BE2C (cell line): ENCODE data around the gene SLC13A5.

Experiments used
- DNase-seq: peaks from one replicate; pipeline ENCODE4 v3.0.0-alpha.2; 2020
- H3K27me3 ChIP-seq: fragments of 250-450 bp; sonication (Bioruptor Pico); 2 replicates; pipeline ENCODE4 v1.5.1; 2020; ENCODE audit warnings: mild to moderate bottlenecking
- H3K36me3 ChIP-seq: fragments of 250-450 bp; sonication (Bioruptor Pico); 2 replicates; pipeline ENCODE4 v1.5.1; 2020; ENCODE audit warnings: mild to moderate bottlenecking
- H3K4me1 ChIP-seq: fragments of 250-450 bp; sonication (Bioruptor Pico); 2 replicates; pipeline ENCODE4 v1.5.1; 2020
- H3K4me3 ChIP-seq: 2 replicates; pipeline ENCODE4 v1.5.1; 2011; ENCODE audit warnings: low read depth, low read length
- H3K9me3 ChIP-seq: fragments of 250-450 bp; sonication (Bioruptor Pico); 2 replicates; pipeline ENCODE4 v1.5.1; 2020
- CTCF ChIP-seq: IDR thresholded peaks from 2 replicates; pipeline ENCODE4 v1.5.1; 2012; ENCODE audit warnings: mild to moderate bottlenecking, low read depth, low read length

The SLC13A5 gene

GRCh38 chr17:6639586-6640535 is 73.3 kb downstream of the SLC13A5 start:
- Histone ChIP-seq H3K4me1 (no peaks in the 10 kb centered on the region), H3K27me3 (no peaks in the 10 kb centered on the region), H3K36me3 (no peaks in the 10 kb centered on the region; the same call in 1 of the 2 replicates), H3K9me3 (no peaks in the 10 kb centered on the region), H3K4me3 (peak overlapping the region; percentile 77)
- peak; percentile 40 for DNase-seq
- no peak for TF ChIP-seq CTCF

GRCh38 chr17:6639014-6639585 is 74.1 kb downstream of the SLC13A5 start:
- no peaks in the 10 kb centered on the region for H3K4me1 ChIP-seq
- H3K27me3 ChIP-seq: no peaks in the 10 kb centered on the region
- no peak for DNase-seq
- no peaks in the 10 kb centered on the region for H3K36me3 ChIP-seq
- no peaks in the 10 kb centered on the region for H3K9me3 ChIP-seq
- TF ChIP-seq CTCF: no peak
- peak overlapping the region; percentile 77 for H3K4me3 ChIP-seq

- Histone ChIP-seq H3K27me3 (no peaks in the 10 kb centered on the region), H3K9me3 (no peaks in the 10 kb centered on the region), H3K4me3 (no peak overlapping the region), H3K36me3 (no peaks in the 10 kb centered on the region), H3K4me1 (no peaks in the 10 kb centered on the region)
- no peak for TF ChIP-seq CTCF
- no peak for DNase-seq
Observed at GRCh38 chr17:6638046-6638908, 74.9 kb downstream of the SLC13A5 start.

GRCh38 chr17:6637458-6637840 is 75.7 kb downstream of the SLC13A5 start:
- no peak for DNase-seq
- Histone ChIP-seq H3K4me1 (no peaks in the 10 kb centered on the region), H3K36me3 (no peaks in the 10 kb centered on the region), H3K4me3 (no peak overlapping the region), H3K9me3 (no peaks in the 10 kb centered on the region), H3K27me3 (no peaks in the 10 kb centered on the region)
- TF ChIP-seq CTCF: no peak

- Histone ChIP-seq H3K27me3 (no peaks in the 10 kb centered on the region), H3K9me3 (no peaks in the 10 kb centered on the region), H3K4me3 (no peak overlapping the region), H3K4me1 (no peaks in the 10 kb centered on the region), H3K36me3 (no peaks in the 10 kb centered on the region)
- no peak for DNase-seq
- no peak for TF ChIP-seq CTCF
Observed at GRCh38 chr17:6636616-6637457, 76.3 kb downstream of the SLC13A5 start.
